ENCODE results near the gene CLDN20.
"Not testable (repeated sequence)": the region's sequence is repeated elsewhere in the genome, so short reads cannot be mapped to it uniquely, and the experiment has no call there.

CLDN20 gene

DNA sequence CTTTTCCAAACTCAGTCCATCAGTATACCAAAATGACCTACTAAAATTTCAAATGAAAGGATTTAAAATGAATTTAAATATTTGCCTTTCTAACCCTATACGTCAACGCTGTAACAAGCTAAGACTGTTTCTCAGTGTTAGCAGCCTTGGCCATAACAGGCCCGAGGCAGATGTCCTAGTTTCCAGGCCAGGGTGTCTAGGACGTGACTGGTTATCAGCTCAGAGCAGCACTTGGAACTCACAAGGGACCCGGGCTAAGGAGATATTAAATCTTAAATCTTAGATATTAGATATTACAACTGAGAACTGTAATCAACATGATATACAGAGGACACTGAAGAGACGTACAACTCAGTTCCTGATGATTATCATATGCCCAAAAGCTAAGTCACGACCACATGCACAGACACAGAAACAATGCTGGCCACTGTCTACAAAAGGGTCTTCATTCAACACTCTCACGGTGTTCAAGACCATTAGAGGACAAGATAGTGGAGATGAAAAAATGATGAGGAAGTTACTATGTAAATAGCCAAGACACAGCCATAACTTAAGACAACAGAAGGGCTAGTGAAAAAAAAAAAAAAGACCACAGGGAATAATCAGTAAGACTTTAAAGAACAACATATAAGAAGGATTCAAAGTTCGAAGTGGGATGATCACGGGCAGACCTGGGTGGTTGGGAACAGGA is at the start of gene CLDN20:
Gene CLDN20 (plus strand): TSS at position 641 of the 691 bp plus-strand sequence. CDS start 11,707 bp downstream, outside the sequence.
- in situ Hi-C loops (cut with MboI; ENCODE audit: low sequenced_read_pairs): no loop called here

DNA sequence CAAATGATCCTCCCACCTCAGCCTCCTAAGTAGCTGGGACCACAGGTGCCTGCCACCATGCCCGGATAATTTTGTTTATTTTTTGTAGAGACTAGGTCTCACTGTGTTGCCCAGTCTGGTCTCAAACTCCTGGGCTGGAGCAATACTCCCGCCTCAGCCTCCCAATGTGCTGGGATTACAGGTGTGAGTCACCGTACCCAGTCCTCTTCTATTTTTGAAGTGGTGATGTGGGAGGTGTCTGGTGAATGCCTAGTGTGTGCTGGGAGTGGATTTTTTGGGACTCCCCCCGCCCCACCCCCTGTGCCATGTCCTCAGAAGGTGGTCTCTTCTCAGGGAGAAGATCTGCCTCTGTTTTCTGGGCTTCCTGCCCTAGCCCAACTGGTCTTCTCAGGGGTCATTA is 47.9 kb upstream of the CLDN20 start:
- in situ Hi-C loops (cut with MboI; ENCODE audit: low sequenced_read_pairs): no loop called here

- in situ Hi-C loops (cut with MboI; ENCODE audit: low sequenced_read_pairs): no loop called here
Measured at GRCh38 chr6:155216312-155217046, 47.3 kb upstream of the CLDN20 start.

- in situ Hi-C loops (cut with MboI; ENCODE audit: low sequenced_read_pairs): not testable (repeated sequence)
Measured at GRCh38 chr6:155218711-155219110, 45.1 kb upstream of the CLDN20 start.

- in situ Hi-C loops (cut with MboI; ENCODE audit: low sequenced_read_pairs): no loop called here
Measured at GRCh38 chr6:155219299-155219698, 44.5 kb upstream of the CLDN20 start.

GRCh38 chr6:155219858-155220301 is 43.9 kb upstream of the CLDN20 start:
- in situ Hi-C loops (cut with MboI; ENCODE audit: low sequenced_read_pairs): no loop called here

GRCh38 chr6:155221086-155221485 is 42.7 kb upstream of the CLDN20 start:
- in situ Hi-C loops (cut with MboI; ENCODE audit: low sequenced_read_pairs): no loop called here

DNA sequence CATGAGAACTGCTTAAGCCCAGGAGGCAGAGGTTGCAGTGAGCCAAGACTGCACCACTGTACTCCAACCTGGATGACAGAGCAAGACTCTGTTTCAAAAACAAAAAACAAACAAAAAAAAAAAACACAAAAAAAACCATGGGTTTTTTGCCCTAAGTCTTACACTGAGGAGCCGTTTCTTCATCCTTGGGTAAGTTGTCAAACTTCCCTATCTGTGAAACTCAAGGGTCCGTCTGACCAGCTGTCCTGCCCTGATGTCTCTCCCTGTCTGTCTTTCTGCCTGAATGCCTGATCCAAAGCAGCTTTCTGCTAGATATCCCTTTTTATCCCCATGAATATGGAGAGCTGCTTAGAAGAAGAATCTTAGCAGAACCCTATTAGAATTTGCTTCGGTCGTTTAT is 41.3 kb upstream of the CLDN20 start:
- in situ Hi-C loops (cut with MboI; ENCODE audit: low sequenced_read_pairs): no loop called here

GRCh38 chr6:155223646-155224451 is 40.0 kb upstream of the CLDN20 start:
- in situ Hi-C loops (cut with MboI; ENCODE audit: low sequenced_read_pairs): no loop called here

- in situ Hi-C loops (cut with MboI; ENCODE audit: low sequenced_read_pairs): no loop called here
Measured at GRCh38 chr6:155224618-155225017, 39.2 kb upstream of the CLDN20 start.

DNA sequence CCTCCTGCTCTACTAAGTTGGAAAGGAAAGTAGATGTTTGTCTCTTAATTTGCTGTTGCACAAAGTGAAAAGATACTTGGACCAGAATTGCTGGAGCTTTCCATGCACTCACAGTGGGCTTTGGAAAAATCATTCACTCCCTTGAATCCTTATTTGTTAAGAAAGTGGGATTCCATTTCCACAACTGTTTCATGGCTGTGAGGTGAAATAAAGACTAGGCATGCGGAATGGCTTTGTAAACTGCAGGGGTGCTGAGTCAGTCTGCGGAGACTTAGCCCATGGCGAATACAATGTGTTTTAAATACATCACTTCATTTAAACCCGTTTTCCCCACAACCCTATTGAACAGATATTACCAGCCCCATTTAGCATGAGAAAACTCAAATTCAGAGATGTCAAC is 36.8 kb upstream of the CLDN20 start:
- in situ Hi-C loops (cut with MboI; ENCODE audit: low sequenced_read_pairs): no loop called here

- in situ Hi-C loops (cut with MboI; ENCODE audit: low sequenced_read_pairs): no loop called here
Measured at GRCh38 chr6:155228546-155229166, 35.2 kb upstream of the CLDN20 start.

GRCh38 chr6:155230975-155231374 is 32.8 kb upstream of the CLDN20 start:
- in situ Hi-C loops (cut with MboI; ENCODE audit: low sequenced_read_pairs): not testable (repeated sequence)

- in situ Hi-C loops (cut with MboI; ENCODE audit: low sequenced_read_pairs): no loop called here
Measured at GRCh38 chr6:155232848-155233247, 31.0 kb upstream of the CLDN20 start.

DNA sequence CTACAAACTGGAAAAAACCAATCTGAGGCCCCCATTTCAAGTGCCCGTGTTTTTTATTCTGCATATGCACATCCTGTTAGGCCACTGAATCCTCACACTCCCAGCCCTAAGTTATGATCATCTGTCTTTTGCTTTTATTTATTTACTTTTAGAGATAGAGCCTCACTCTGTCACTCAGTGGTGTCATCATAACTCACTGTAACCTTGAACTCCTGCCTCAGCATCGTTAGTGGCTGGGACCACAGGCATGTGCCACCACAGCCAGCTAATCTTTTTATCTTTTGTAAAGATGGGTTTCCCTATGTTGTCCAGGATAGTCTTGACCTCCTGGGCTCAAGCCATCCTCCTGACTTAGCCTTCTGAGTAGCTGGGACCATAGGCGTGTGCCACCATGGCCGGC is 29.6 kb upstream of the CLDN20 start:
- in situ Hi-C loops (cut with MboI; ENCODE audit: low sequenced_read_pairs): no loop called here

DNA sequence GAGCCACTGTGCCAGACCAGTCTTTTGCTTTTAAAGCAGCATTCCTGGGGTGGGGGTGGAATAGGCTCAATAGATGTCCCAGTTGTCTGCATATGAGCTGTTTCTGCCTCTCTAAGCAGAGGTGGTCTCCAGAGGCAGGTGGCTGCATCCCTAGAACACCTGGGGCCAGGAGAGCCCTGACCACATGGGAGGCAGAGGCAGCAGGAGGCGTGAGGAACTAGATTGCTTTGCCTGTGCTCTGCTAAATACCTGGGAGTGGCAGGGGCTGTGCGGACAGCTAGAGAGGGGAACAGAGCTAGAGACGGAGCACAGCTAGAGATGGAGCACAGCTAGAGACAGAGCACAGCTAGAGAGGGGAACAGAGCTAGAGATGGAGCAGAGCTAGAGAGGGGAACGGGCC is 29.1 kb upstream of the CLDN20 start:
- in situ Hi-C loops (cut with MboI; ENCODE audit: low sequenced_read_pairs): no loop called here

DNA sequence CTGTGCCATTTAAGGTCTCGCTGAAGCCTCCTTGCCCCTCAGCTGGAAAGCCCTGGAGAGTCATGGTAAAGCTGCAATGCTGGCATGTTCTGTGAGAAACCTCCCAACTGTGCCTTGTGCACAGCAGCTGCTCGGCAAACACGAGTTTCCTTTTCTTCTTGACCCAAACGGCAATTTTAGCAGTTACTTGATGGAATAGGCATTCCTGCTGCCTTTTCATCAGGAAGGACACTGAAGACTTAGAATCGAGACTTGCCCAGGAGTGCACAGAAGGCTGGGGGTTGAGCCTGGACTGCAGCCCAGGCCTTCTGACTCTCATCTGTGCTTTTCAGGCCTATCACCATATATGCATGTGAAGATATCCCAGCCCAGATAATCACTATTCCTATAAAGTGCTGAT is 28.7 kb upstream of the CLDN20 start:
- in situ Hi-C loops (cut with MboI; ENCODE audit: low sequenced_read_pairs): no loop called here

- in situ Hi-C loops (cut with MboI; ENCODE audit: low sequenced_read_pairs): no loop called here
Measured at GRCh38 chr6:155237613-155238012, 26.2 kb upstream of the CLDN20 start.

GRCh38 chr6:155240905-155241600 is 22.8 kb upstream of the CLDN20 start:
- in situ Hi-C loops (cut with MboI; ENCODE audit: low sequenced_read_pairs): no loop called here

DNA sequence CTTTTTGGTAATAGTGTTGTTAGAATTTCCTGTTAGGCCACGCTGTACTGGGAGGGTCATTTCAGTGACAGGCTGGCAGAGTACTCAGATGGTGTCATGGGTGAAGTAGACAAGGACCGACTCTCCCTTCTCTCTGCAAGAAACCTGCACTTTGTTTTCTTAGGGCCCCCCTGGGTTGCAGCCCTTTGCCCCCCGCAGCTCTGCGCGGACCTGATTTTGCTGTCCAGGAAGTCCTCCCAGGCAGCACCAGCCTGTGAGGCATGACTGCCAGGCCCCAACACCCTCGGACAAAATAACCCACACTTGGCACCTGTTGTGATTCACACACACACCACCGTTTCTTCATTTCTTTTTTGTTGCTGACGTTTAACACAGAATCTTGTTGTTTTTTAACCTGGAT is 21.8 kb upstream of the CLDN20 start:
- in situ Hi-C loops (cut with MboI; ENCODE audit: low sequenced_read_pairs): no loop called here

DNA sequence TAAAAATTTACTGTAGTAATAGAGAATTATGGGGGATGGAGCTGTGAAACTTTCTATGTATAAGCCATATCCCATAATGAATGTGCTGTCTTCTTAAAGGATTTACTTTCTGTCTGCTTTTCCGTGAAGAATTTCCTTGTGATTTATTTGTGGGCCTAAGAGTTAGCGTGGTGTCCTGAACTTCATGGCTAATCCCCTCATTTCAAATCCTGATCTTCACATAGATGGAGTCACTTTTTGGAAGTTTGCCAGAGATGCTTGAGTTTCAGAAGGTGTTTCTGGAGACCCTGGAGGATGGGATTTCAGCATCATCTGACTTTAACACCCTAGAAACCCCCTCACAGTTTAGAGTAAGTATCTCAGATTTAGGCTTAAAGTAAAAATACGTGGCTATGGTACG is 19.4 kb upstream of the CLDN20 start:
- in situ Hi-C loops (cut with MboI; ENCODE audit: low sequenced_read_pairs): no loop called here

All from HL-60/S4 (cell line).